MM.1S (cell line): ENCODE data around the gene TTC6.
"Not testable (repeated sequence)": the region's sequence is repeated elsewhere in the genome, so short reads cannot be mapped to it uniquely, and the experiment has no call there.

Experiments used
- DNase-seq: peaks from one replicate; pipeline ENCODE4 v3.0.0-alpha.2; 2015
- H2AFZ ChIP-seq: fragments of 300-600 bp; sonication (generic); 2 replicates; pipeline ENCODE4 v1.6.0; 2016; ENCODE audit warnings: antibody characterized with exemption, low read length
- H3F3A ChIP-seq: fragments of 300-600 bp; sonication (generic); 2 replicates; pipeline ENCODE4 v1.6.1; 2016; ENCODE audit warnings: mild to moderate bottlenecking, antibody characterized with exemption, low read length, moderate library complexity, mixed read lengths; ENCODE audit not compliant: insufficient read depth
- H3K27ac ChIP-seq: fragments of 300-600 bp; sonication (generic); 2 replicates; pipeline ENCODE4 v1.5.1; 2016; ENCODE audit warnings: mild to moderate bottlenecking, low read length
- H3K27me3 ChIP-seq: fragments of 300-600 bp; sonication (generic); replicated peaks from 2 replicates; pipeline ENCODE4 v1.6.0; 2016; ENCODE audit warnings: low read length; ENCODE audit not compliant: insufficient read depth
- H3K36me3 ChIP-seq: fragments of 300-600 bp; sonication (generic); replicated peaks from 2 replicates; pipeline ENCODE4 v1.6.1; 2016; ENCODE audit warnings: mild to moderate bottlenecking, low read length, mixed read lengths; ENCODE audit not compliant: insufficient read depth
- H3K4me1 ChIP-seq: fragments of 300-600 bp; sonication (generic); 2 replicates; pipeline ENCODE4 v1.6.1; 2016; ENCODE audit warnings: low read length, mixed read lengths
- H3K4me2 ChIP-seq: fragments of 300-600 bp; sonication (generic); 2 replicates; pipeline ENCODE4 v1.6.0; 2016; ENCODE audit warnings: low read depth, low read length
- H3K4me3 ChIP-seq: fragments of 300-600 bp; sonication (generic); 2 replicates; pipeline ENCODE4 v1.5.1; 2016; ENCODE audit warnings: low read length, mixed read lengths
- H3K79me2 ChIP-seq: fragments of 300-600 bp; sonication (generic); 2 replicates; pipeline ENCODE4 v1.6.1; 2016; ENCODE audit warnings: mixed run types, low read length, mixed read lengths
- H3K9ac ChIP-seq: fragments of 300-600 bp; sonication (generic); 2 replicates; pipeline ENCODE4 v1.6.1; 2016; ENCODE audit warnings: low read length, mixed read lengths
- H3K9me2 ChIP-seq: fragments of 300-600 bp; sonication (generic); replicated peaks from 2 replicates; pipeline ENCODE4 v1.6.1; 2016; ENCODE audit warnings: mild to moderate bottlenecking, low read length, mixed read lengths; ENCODE audit not compliant: insufficient read depth
- H3K9me3 ChIP-seq: fragments of 300-600 bp; sonication (generic); replicated peaks from 2 replicates; pipeline ENCODE4 v1.6.1; 2016; ENCODE audit warnings: mild to moderate bottlenecking, low read length, mixed read lengths; ENCODE audit not compliant: insufficient read depth
- H4K20me1 ChIP-seq: fragments of 300-600 bp; sonication (generic); 2 replicates; pipeline ENCODE4 v1.6.1; 2016; ENCODE audit warnings: mild to moderate bottlenecking, low read length, moderate library complexity, mixed read lengths; ENCODE audit not compliant: insufficient read depth
- CTCF ChIP-seq: fragments of 300-600 bp; sonication (generic); IDR thresholded peaks from 2 replicates; pipeline ENCODE4 v1.5.1; 2016; ENCODE audit warnings: antibody characterized with exemption, low read length, mixed read lengths
- EZH2 ChIP-seq: fragments of 300-600 bp; sonication (generic); optimal IDR thresholded peaks from 2 replicates; pipeline ENCODE3; 2017; ENCODE audit warnings: low read depth, mild to moderate bottlenecking, antibody characterized with exemption, low read length, mixed read lengths
- EZH2phosphoT487 ChIP-seq: fragments of 300-600 bp; sonication (generic); IDR thresholded peaks from 2 replicates; pipeline ENCODE4 v1.6.1; 2018; ENCODE audit warnings: antibody characterized with exemption, low read length

Gene TTC6

GRCh38 chr14:37550511-37550910, 44.9 kb upstream of the TTC6 start:
- no peaks in the 10 kb centered on the region for H3F3A ChIP-seq
- H3K36me3 ChIP-seq, result no peaks in the 10 kb centered on the region
- H3K9me2 ChIP-seq, result no peaks in the 10 kb centered on the region
- H3K4me3 ChIP-seq, result no peak overlapping the region
- H4K20me1 ChIP-seq, result no peaks in the 10 kb centered on the region
- H3K9ac ChIP-seq, result no peak overlapping the region
- no peaks in the 10 kb centered on the region for H3K27me3 ChIP-seq
- peaks cover 13% of the 10 kb centered on the region; the same call in 1 of the 2 replicates for H3K4me1 ChIP-seq
- DNase-seq, result no peak
- no peak overlapping the region for H2AFZ ChIP-seq
- H3K9me3 ChIP-seq, result no peaks in the 10 kb centered on the region
- no peak overlapping the region for H3K4me2 ChIP-seq
- H3K79me2 ChIP-seq, result no peaks in the 10 kb centered on the region
- H3K27ac ChIP-seq, result no peak overlapping the region
- TF ChIP-seq EZH2phosphoT487 (no peak), EZH2 (no peak), CTCF (no peak)

GRCh38 chr14:37551119-37551518, 44.3 kb upstream of the TTC6 start:
- no peaks in the 10 kb centered on the region for H3F3A ChIP-seq
- H3K9me2 ChIP-seq, result no peaks in the 10 kb centered on the region
- no peaks in the 10 kb centered on the region for H4K20me1 ChIP-seq
- H3K79me2 ChIP-seq, result no peaks in the 10 kb centered on the region
- no peak overlapping the region for H3K4me3 ChIP-seq
- H3K4me1 ChIP-seq, result peaks cover 13% of the 10 kb centered on the region; the same call in 1 of the 2 replicates
- H2AFZ ChIP-seq, result no peak overlapping the region
- H3K27me3 ChIP-seq, result no peaks in the 10 kb centered on the region
- H3K9ac ChIP-seq, result no peak overlapping the region
- no peaks in the 10 kb centered on the region for H3K36me3 ChIP-seq
- H3K4me2 ChIP-seq, result no peak overlapping the region
- no peaks in the 10 kb centered on the region for H3K9me3 ChIP-seq
- no peak overlapping the region for H3K27ac ChIP-seq
- no peak for DNase-seq
- TF ChIP-seq CTCF, result no peak
- TF ChIP-seq EZH2, result no peak
- no peak for TF ChIP-seq EZH2phosphoT487

GRCh38 chr14:37553935-37554550, 41.4 kb upstream of the TTC6 start:
- no peaks in the 10 kb centered on the region for H3K9me3 ChIP-seq
- H3K4me2 ChIP-seq, result peak overlapping the region; percentile 12; the same call in 1 of the 2 replicates
- H3K9ac ChIP-seq, result no peak overlapping the region
- H3K4me1 ChIP-seq, result peaks cover 13% of the 10 kb centered on the region; the same call in 1 of the 2 replicates
- no peak for TF ChIP-seq EZH2phosphoT487
- TF ChIP-seq CTCF, result no peak
- TF ChIP-seq EZH2, result no peak
- H3F3A ChIP-seq, result no peaks in the 10 kb centered on the region
- H3K79me2 ChIP-seq, result no peaks in the 10 kb centered on the region
- no peaks in the 10 kb centered on the region for H3K36me3 ChIP-seq
- H4K20me1 ChIP-seq, result no peaks in the 10 kb centered on the region
- H3K27ac ChIP-seq, result no peak overlapping the region
- DNase-seq, result no peak
- 0 out of 2 replicates have a peak overlapping the region, but pooled peaks have one; percentile 35 for H2AFZ ChIP-seq
- no peak overlapping the region for H3K4me3 ChIP-seq
- no peaks in the 10 kb centered on the region for H3K9me2 ChIP-seq
- H3K27me3 ChIP-seq, result no peaks in the 10 kb centered on the region

GRCh38 chr14:37555596-37555995, 39.8 kb upstream of the TTC6 start:
- not testable (repeated sequence) for H4K20me1 ChIP-seq, H3F3A ChIP-seq, H3K9ac ChIP-seq, H3K4me3 ChIP-seq, H3K9me2 ChIP-seq, H3K36me3 ChIP-seq, H3K27ac ChIP-seq, H3K79me2 ChIP-seq, H3K9me3 ChIP-seq, H3K27me3 ChIP-seq, DNase-seq, H2AFZ ChIP-seq, H3K4me2 ChIP-seq
- peaks cover 13% of the 10 kb centered on the region; the same call in 1 of the 2 replicates for H3K4me1 ChIP-seq
